A549 (cell line): ENCODE data around the gene THAP3. TPM values are rescaled to one million over a fixed set of nuclear protein-coding genes. Genes with fewer than 3 reads are reported as not detected.
"Not testable (repeated sequence)": the region's sequence is repeated elsewhere in the genome, so short reads cannot be mapped to it uniquely, and the experiment has no call there.

ENCODE experiments used
- ATAC-seq, 2 experiments: fragments of 200-7000 bp in 1 of 2; fragments of >200 bp in 1 of 2; cut with Nextera tagmentation in 1 of 2; cut with Tn5 transposase in 1 of 2; 3 replicates each; pipeline versions ENCODE4 v1.8.0 to v1.9.1; 2018 to 2020; ENCODE audit warnings: mild to moderate bottlenecking in 1 of 2, moderate library complexity in 1 of 2
- CTCF ChIA-PET: fragments of 300-600 bp; sonication (Branson Sonifier 250); formaldehyde crosslinking; extraction: SDS; loops from one replicate; lab custom pipeline; 2021; ENCODE audit warnings: antibody characterized with exemption, inconsistent platforms; lab: Yijun Ruan, JAX
- POLR2A ChIA-PET: fragments of 350-600 bp; formaldehyde crosslinking; extraction: SDS; loops from one replicate; lab custom pipeline; 2021; ENCODE audit warnings: antibody characterized with exemption, inconsistent platforms; lab: Yijun Ruan, JAX
- DNase-seq, 2 experiments: peaks; one replicate each; pipeline versions ENCODE4 v3.0.0 to v3.0.0-alpha.2; 2011 to 2016; ENCODE audit warnings: low read depth in 1 of 2, low spot score in 1 of 2
- FAIRE-seq: peaks from 2 replicates; lab custom pipeline; 2011; peaks lifted over from hg19 to GRCh38; lab: Jason Lieb, UNC
- H3K27ac ChIP-seq, 2 experiments: fragments of >200 bp; sonication (Bioruptor Twin); formaldehyde crosslinking; 3 replicates each; pipeline ENCODE4 v1.5.1; 2016 to 2017
- H3K4me1 ChIP-seq: fragments of >200 bp; sonication (Bioruptor Twin); formaldehyde crosslinking; 3 replicates; pipeline ENCODE4 v1.6.1; 2016
- H3K4me2 ChIP-seq: fragments of >200 bp; sonication (Bioruptor Twin); formaldehyde crosslinking; 3 replicates; pipeline ENCODE4 v1.6.1; 2016
- H3K4me3 ChIP-seq: fragments of >200 bp; sonication (Bioruptor Twin); formaldehyde crosslinking; 3 replicates; pipeline ENCODE4 v1.5.1; 2016
- H3K9me3 ChIP-seq: fragments of >200 bp; sonication (Bioruptor Twin); formaldehyde crosslinking; 3 replicates; pipeline ENCODE4 v1.6.1; 2016
- BHLHE40 ChIP-seq: IDR thresholded peaks from 2 replicates; pipeline ENCODE4 v1.6.1; 2012; ENCODE audit warnings: low read depth, low read length, inconsistent platforms
- CBX2 ChIP-seq: fragments of 200-600 bp; sonication (generic); IDR thresholded peaks from 2 replicates; pipeline ENCODE4 v1.6.1; 2016; ENCODE audit warnings: low read depth, mild to moderate bottlenecking, borderline replicate concordance
- CBX8 ChIP-seq: fragments of 200-600 bp; sonication (generic); IDR thresholded peaks from 2 replicates; pipeline ENCODE4 v1.6.1; 2016
- EHF ChIP-seq: fragments of 250-450 bp; sonication (Bioruptor Pico); IDR thresholded peaks from 2 replicates; pipeline ENCODE4 v1.5.0; 2020; ENCODE audit warnings: mild to moderate bottlenecking
- ELK1 ChIP-seq: fragments of 150-350 bp; IDR thresholded peaks from 2 replicates; pipeline ENCODE4 v1.6.1; 2014; ENCODE audit warnings: low read depth, mild to moderate bottlenecking, low read length
- FOSL2 ChIP-seq, 2 experiments: fragments of 450-650 bp in 1 of 2; fragments of >200 bp in 1 of 2; sonication (Bioruptor Twin) in 1 of 2; formaldehyde crosslinking; IDR thresholded peaks; 2 replicates each; pipeline versions ENCODE4 v1.5.0 to v1.6.1; 2016 to 2020; ENCODE audit warnings: mild to moderate bottlenecking in 1 of 2, moderate library complexity in 1 of 2
- HES2 ChIP-seq: fragments of >200 bp; sonication (Bioruptor Twin); formaldehyde crosslinking; IDR thresholded peaks from 2 replicates; pipeline ENCODE4 v1.6.1; 2016
- MAFK ChIP-seq: fragments of 450-650 bp; IDR thresholded peaks from 2 replicates; pipeline ENCODE4 v1.6.1; 2014; ENCODE audit not compliant: partially characterized antibody
- MYC ChIP-seq: IDR thresholded peaks from 2 replicates; pipeline ENCODE4 v1.6.1; 2012; ENCODE audit warnings: mild to moderate bottlenecking, inconsistent platforms, low read length, improper control_type of control experiment, borderline replicate concordance
- NFE2L2 ChIP-seq: fragments of 150-350 bp; conservative IDR thresholded peaks from 2 replicates; pipeline ENCODE4 v1.6.1; 2014; ENCODE audit warnings: low read length
- NPAS2 ChIP-seq: fragments of 250-450 bp; sonication (Bioruptor Pico); IDR thresholded peaks from 2 replicates; pipeline ENCODE4 v1.8.0; 2022; ENCODE audit warnings: mild to moderate bottlenecking, moderate library complexity, borderline replicate concordance
- POLR2A ChIP-seq: IDR thresholded peaks from 2 replicates; pipeline ENCODE4 v1.6.1; 2012; ENCODE audit warnings: mild to moderate bottlenecking, low read length
- RFX5 ChIP-seq: fragments of 450-650 bp; IDR thresholded peaks from 2 replicates; pipeline ENCODE4 v1.7.1; 2014; ENCODE audit warnings: antibody characterized with exemption, mild to moderate bottlenecking, moderate library complexity
- SMC3 ChIP-seq: fragments of >200 bp; sonication (Bioruptor Twin); formaldehyde crosslinking; IDR thresholded peaks from 3 replicates; pipeline ENCODE4 v1.6.1; 2018; ENCODE audit warnings: inconsistent platforms
- SREBF2 ChIP-seq: fragments of 450-650 bp; IDR thresholded peaks from 2 replicates; pipeline ENCODE4 v1.6.1; 2014; ENCODE audit warnings: mild to moderate bottlenecking, moderate library complexity
- ZFP36 ChIP-seq: fragments of 450-650 bp; IDR thresholded peaks from 2 replicates; pipeline ENCODE4 v1.6.1; 2014; ENCODE audit warnings: borderline replicate concordance; ENCODE audit not compliant: partially characterized antibody
- ZSCAN20 ChIP-seq: fragments of 250-450 bp; sonication (Bioruptor Pico); IDR thresholded peaks from 2 replicates; pipeline ENCODE4 v1.8.0; 2022; ENCODE audit warnings: mild to moderate bottlenecking, moderate library complexity
- WGBS: methylation state at CpG from one replicate; pipeline ENCODE4 v1.1.6; 2017; ENCODE audit errors: missing lambda C conversion rate; 5-methylcytosine and 5-hydroxymethylcytosine counted together
- polyA plus RNA-seq, 4 experiments: library from polyadenylated mRNA; depleted of rRNA in 3 of 4; stranded (reverse); fragments of >200 nt; fragmentation: RNase III in 1 of 4; extraction: RNeasy Plus Mini Kit Qiagen cat#74134 plus additional on column Dnase treatment in 1 of 4; gene quantifications; 2 replicates in 3 of 4; 3 replicates in 1 of 4; pipeline ENCODE4 v1.2.3, GENCODE V29; 2011 to 2017
- TF ChIP-seq, protein P1 (sequence below): IDR thresholded peaks from 2 replicates; pipeline ENCODE4 v1.6.1; 2012
- TF ChIP-seq, protein P2 (sequence below): fragments of 200-600 bp; sonication (generic); IDR thresholded peaks from 2 replicates; pipeline ENCODE4 v1.6.1; 2016; ENCODE audit warnings: antibody characterized with exemption, mild to moderate bottlenecking, moderate library complexity

Gene THAP3
- polyA plus RNA-seq, 2 of the 4 experiments (the other 2 are of a cell fraction), result 6.5 to 12.0 TPM

DNA sequence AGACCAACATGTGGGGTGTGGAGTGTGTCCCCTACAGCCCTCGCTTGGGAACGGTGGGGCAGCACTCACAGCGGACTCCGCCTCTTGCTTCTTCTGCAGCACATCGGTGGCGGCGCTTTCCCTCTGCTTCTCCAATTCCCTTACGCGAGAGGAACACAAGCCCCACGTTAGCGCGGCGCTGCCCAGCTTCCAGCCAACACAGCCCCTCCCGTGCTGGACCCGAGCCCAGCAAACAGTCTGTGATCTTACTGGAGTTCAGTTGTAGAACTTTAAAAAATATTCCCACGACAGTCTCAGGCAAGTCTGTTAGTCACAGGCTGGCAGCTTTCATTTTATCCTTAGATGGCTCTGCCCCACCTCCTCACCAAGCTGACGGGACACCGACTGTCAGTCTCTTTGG lies 13.6 kb downstream of the THAP3 start:
- ChIA-PET POLR2A (no interaction called here), CTCF (interaction anchor here (0.9 to 3.5 kb wide), 2 partner anchors 8 to 36 kb away, joined by 3 to 21 read pairs; no protein-coding TSS in a partner anchor)
- H3K27ac ChIP-seq, result no peak overlapping the region
- H3K4me2 ChIP-seq, result no peak overlapping the region
- FAIRE-seq, result no peak
- ATAC-seq, result no peak
- 96% methylated on average over 18 of the region's 18 CpGs for WGBS
- no peak overlapping the region for H3K4me3 ChIP-seq
- no peaks in the 10 kb centered on the region for H3K4me1 ChIP-seq
- no peaks in the 10 kb centered on the region for H3K9me3 ChIP-seq
- DNase-seq, result no peak
- TF ChIP-seq, protein P1, sequence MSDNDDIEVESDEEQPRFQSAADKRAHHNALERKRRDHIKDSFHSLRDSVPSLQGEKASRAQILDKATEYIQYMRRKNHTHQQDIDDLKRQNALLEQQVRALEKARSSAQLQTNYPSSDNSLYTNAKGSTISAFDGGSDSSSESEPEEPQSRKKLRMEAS, result no peak
- no peak for TF ChIP-seq EHF (CRISPR knock-in tag)
- TF ChIP-seq RFX5, result no peak
- TF ChIP-seq POLR2A, result no peak
- TF ChIP-seq ZSCAN20 (CRISPR knock-in tag), result no peak
- TF ChIP-seq CBX2, result no peak
- TF ChIP-seq MYC, result no peak
- no peak for TF ChIP-seq SREBF2
- no peak for TF ChIP-seq BHLHE40
- TF ChIP-seq NPAS2 (CRISPR knock-in tag), result no peak
- TF ChIP-seq FOSL2 (IDR thresholded peaks at IDR 0.05), result no peak
- TF ChIP-seq FOSL2 (CRISPR knock-in tag; IDR thresholded peaks at IDR 0.05), result no peak
- TF ChIP-seq ZFP36, result no peak
- TF ChIP-seq, protein P2, sequence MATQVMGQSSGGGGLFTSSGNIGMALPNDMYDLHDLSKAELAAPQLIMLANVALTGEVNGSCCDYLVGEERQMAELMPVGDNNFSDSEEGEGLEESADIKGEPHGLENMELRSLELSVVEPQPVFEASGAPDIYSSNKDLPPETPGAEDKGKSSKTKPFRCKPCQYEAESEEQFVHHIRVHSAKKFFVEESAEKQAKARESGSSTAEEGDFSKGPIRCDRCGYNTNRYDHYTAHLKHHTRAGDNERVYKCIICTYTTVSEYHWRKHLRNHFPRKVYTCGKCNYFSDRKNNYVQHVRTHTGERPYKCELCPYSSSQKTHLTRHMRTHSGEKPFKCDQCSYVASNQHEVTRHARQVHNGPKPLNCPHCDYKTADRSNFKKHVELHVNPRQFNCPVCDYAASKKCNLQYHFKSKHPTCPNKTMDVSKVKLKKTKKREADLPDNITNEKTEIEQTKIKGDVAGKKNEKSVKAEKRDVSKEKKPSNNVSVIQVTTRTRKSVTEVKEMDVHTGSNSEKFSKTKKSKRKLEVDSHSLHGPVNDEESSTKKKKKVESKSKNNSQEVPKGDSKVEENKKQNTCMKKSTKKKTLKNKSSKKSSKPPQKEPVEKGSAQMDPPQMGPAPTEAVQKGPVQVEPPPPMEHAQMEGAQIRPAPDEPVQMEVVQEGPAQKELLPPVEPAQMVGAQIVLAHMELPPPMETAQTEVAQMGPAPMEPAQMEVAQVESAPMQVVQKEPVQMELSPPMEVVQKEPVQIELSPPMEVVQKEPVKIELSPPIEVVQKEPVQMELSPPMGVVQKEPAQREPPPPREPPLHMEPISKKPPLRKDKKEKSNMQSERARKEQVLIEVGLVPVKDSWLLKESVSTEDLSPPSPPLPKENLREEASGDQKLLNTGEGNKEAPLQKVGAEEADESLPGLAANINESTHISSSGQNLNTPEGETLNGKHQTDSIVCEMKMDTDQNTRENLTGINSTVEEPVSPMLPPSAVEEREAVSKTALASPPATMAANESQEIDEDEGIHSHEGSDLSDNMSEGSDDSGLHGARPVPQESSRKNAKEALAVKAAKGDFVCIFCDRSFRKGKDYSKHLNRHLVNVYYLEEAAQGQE, result no peak
- TF ChIP-seq MAFK, result no peak
- TF ChIP-seq ELK1, result no peak
- no peak for TF ChIP-seq HES2
- TF ChIP-seq NFE2L2, result no peak
- no peak for TF ChIP-seq SMC3

DNA sequence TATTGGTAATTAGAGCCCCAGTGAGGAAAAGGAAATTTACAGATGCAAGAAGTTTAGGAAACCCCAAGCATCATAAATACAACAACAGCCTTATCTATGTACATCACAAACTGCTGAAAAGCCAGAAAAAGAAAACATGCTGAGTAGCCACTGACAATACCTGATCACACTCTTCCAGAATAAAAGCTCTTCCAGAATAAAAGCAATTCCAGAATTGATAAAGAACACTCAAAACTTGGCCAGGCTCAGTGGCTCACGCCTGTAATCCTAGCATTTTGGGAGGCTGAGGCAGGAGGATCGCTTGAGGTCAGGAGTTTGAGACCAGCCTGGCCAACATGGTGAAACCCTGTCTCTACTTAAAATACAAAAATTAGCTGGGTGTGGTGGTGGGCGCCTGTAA lies 16.2 kb downstream of the THAP3 start:
- H3K9me3 ChIP-seq, H3K4me2 ChIP-seq, DNase-seq, H3K27ac ChIP-seq, H3K4me1 ChIP-seq, POLR2A ChIA-PET, FAIRE-seq, ATAC-seq, H3K4me3 ChIP-seq: not testable (repeated sequence)
- whole genome bisulfite sequencing, result 80% methylated on average over 3 of the region's 3 CpGs
- CTCF ChIA-PET, result interaction anchor here (1.0 to 1.2 kb wide), 3 partner anchors 48 to 155 kb away, joined by 3 to 4 read pairs (median 3); partner anchors contain the start of gene DNAJC11

DNA sequence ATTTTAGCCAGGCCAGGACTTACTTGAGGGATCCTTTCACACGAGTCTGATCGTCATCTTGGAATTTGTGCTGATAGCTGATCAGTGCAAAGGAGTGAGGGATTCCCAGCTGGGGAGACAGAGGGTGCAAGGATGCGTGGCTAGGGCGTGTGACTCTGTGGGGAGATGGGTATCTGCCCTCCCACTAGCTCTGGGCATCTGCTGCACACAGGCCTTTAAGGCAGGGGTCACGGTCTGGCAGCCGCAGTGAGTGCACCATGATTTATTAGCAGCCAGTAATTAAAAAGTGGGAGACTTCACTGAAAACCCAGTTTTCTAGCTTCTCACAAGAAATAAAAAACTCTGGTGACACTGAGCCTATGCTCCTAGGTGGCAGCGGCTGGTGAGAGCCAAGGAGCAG lies 20.4 kb downstream of the THAP3 start:
- ChIA-PET POLR2A (no interaction called here), CTCF (interaction anchor here (1.0 to 4.3 kb wide), 3 partner anchors 10 to 159 kb away, joined by 3 to 14 read pairs (median 7); partner anchors contain the start of genes NOL9 and TAS1R1)
- H3K4me2 ChIP-seq, result no peak overlapping the region
- H3K27ac ChIP-seq, result no peak overlapping the region
- DNase-seq (no peak), ATAC-seq (no peak), FAIRE-seq (no peak)
- H3K9me3 ChIP-seq, result no peaks in the 10 kb centered on the region
- WGBS, result 89% methylated on average over 5 of the region's 7 CpGs
- TF ChIP-seq CBX8, result no peak
- no peak for TF ChIP-seq POLR2A
- no peaks in the 10 kb centered on the region for H3K4me1 ChIP-seq
- no peak overlapping the region for H3K4me3 ChIP-seq
